SK-N-SH (cell line): ENCODE measurements around the gene E2F1. TPM values are rescaled to one million over a fixed set of nuclear protein-coding genes. Genes with fewer than 3 reads are reported as not detected.

ENCODE experiments used
- CTCF ChIA-PET: fragments of 300-600, 350-600 bp; formaldehyde crosslinking; extraction: SDS; loops from one replicate; lab custom pipeline; 2021; lab: Yijun Ruan, JAX
- POLR2A ChIA-PET: fragments of 350-600 bp; sonication (Branson Sonifier 250); formaldehyde crosslinking; extraction: SDS; loops from one replicate; lab custom pipeline; 2020; ENCODE audit warnings: antibody characterized with exemption, inconsistent platforms; lab: Yijun Ruan, JAX
- DNase-seq: peaks from one replicate; pipeline ENCODE4 v3.0.0; 2012
- H2AFZ ChIP-seq: fragments of 200-600 bp; sonication (generic); 2 replicates; pipeline ENCODE4 v1.8.1; 2016; ENCODE audit warnings: antibody characterized with exemption, mild to moderate bottlenecking, low read depth
- H3F3A ChIP-seq: fragments of 200-600 bp; sonication (generic); replicated peaks from 2 replicates; pipeline ENCODE3; 2016; ENCODE audit warnings: antibody characterized with exemption, mild to moderate bottlenecking; ENCODE audit not compliant: insufficient read depth
- H3K27ac ChIP-seq, 2 experiments: fragments of 200-500 bp in 1 of 2; fragments of 200-600 bp in 1 of 2; sonication (Bioruptor generic) in 1 of 2; sonication (generic), shearing (Covaris generic) in 1 of 2; 2 replicates each; pipeline versions ENCODE4 v1.5.1 to v1.6.1; 2014 to 2016; ENCODE audit warnings: low read depth in 2 of 2, inconsistent platforms in 1 of 2, low read length in 1 of 2, mild to moderate bottlenecking in 1 of 2, mixed read lengths in 1 of 2
- H3K27me3 ChIP-seq: fragments of 200-600 bp; sonication (generic), shearing (Covaris generic); 2 replicates; pipeline ENCODE4 v1.6.1; 2016; ENCODE audit warnings: mixed run types; ENCODE audit not compliant: insufficient read depth
- H3K36me3 ChIP-seq, 2 experiments: fragments of 200-500 bp in 1 of 2; fragments of 200-600 bp in 1 of 2; sonication (Bioruptor generic) in 1 of 2; sonication (generic) in 1 of 2; replicated peaks in 1 of 2; 2 replicates each; pipeline versions ENCODE3 to v1.5.1; 2014 to 2016; ENCODE audit warnings: low read length in 1 of 2, mild to moderate bottlenecking in 1 of 2; ENCODE audit not compliant: insufficient read depth in 2 of 2, control insufficient read depth in 1 of 2
- H3K4me1 ChIP-seq, 2 experiments: fragments of 200-500 bp in 1 of 2; fragments of 200-600 bp in 1 of 2; sonication (Bioruptor generic) in 1 of 2; sonication (generic), shearing (Covaris generic) in 1 of 2; 2 replicates each; pipeline versions ENCODE4 v1.5.1 to v1.6.1; 2014 to 2016; ENCODE audit warnings: low read depth in 1 of 2, low read length in 1 of 2, mixed run types in 1 of 2; ENCODE audit not compliant: insufficient read depth in 2 of 2, control insufficient read depth in 1 of 2
- H3K4me2 ChIP-seq: fragments of 200-600 bp; sonication (generic), shearing (Covaris generic); 2 replicates; pipeline ENCODE4 v1.6.1; 2017; ENCODE audit warnings: mixed run types
- H3K4me3 ChIP-seq, 2 experiments: fragments of 200-500 bp in 1 of 2; fragments of 200-600 bp in 1 of 2; sonication (Bioruptor generic) in 1 of 2; sonication (generic), shearing (Covaris generic) in 1 of 2; 2 replicates each; pipeline versions ENCODE4 v1.5.1 to v1.8.1; 2014 to 2016; ENCODE audit warnings: low read depth in 2 of 2, inconsistent platforms in 1 of 2, low read length in 1 of 2, mild to moderate bottlenecking in 1 of 2, mixed read lengths in 1 of 2, moderate library complexity in 1 of 2
- H3K79me2 ChIP-seq: fragments of 200-600 bp; sonication (generic); 2 replicates; pipeline ENCODE4 v1.8.1; 2017; ENCODE audit warnings: mild to moderate bottlenecking; ENCODE audit not compliant: insufficient read depth
- H3K9ac ChIP-seq: fragments of 200-600 bp; sonication (generic); 2 replicates; pipeline ENCODE4 v1.6.1; 2017; ENCODE audit warnings: mixed run types
- H3K9me2 ChIP-seq: fragments of 200-600 bp; sonication (generic); 2 replicates; pipeline ENCODE4 v1.6.1; 2017; ENCODE audit warnings: mixed run types
- H3K9me3 ChIP-seq: fragments of 200-600 bp; sonication (generic); 2 replicates; pipeline ENCODE4 v1.6.1; 2017; ENCODE audit warnings: mixed run types, mild to moderate bottlenecking, moderate library complexity
- H4K20me1 ChIP-seq: fragments of 200-600 bp; sonication (generic); 2 replicates; pipeline ENCODE4 v1.6.1; 2017; ENCODE audit warnings: mild to moderate bottlenecking, mixed run types; ENCODE audit not compliant: insufficient read depth
- CTCF ChIP-seq: fragments of 200-600 bp; sonication (generic); IDR thresholded peaks from 2 replicates; pipeline ENCODE4 v1.6.1; 2017; ENCODE audit warnings: antibody characterized with exemption, mild to moderate bottlenecking, moderate library complexity
- FOXM1 ChIP-seq: IDR thresholded peaks from 2 replicates; pipeline ENCODE4 v1.4.0; 2012; ENCODE audit warnings: low read depth, mild to moderate bottlenecking
- GABPA ChIP-seq: IDR thresholded peaks from 2 replicates; pipeline ENCODE4 v1.4.0; 2012; ENCODE audit warnings: low read depth, mild to moderate bottlenecking
- IRF3 ChIP-seq: fragments of 150-350 bp; IDR thresholded peaks from 2 replicates; pipeline ENCODE4 v1.6.1; 2016; ENCODE audit warnings: mild to moderate bottlenecking, low read depth, low read length
- MAX ChIP-seq: IDR thresholded peaks from 2 replicates; pipeline ENCODE4 v1.4.0; 2012; ENCODE audit warnings: low read depth
- MXI1 ChIP-seq: IDR thresholded peaks from 2 replicates; pipeline ENCODE4 v1.6.1; 2012; ENCODE audit warnings: mild to moderate bottlenecking, low read depth, low read length, improper control_type of control experiment
- NRF1 ChIP-seq: IDR thresholded peaks from 2 replicates; pipeline ENCODE4 v1.6.1; 2012; ENCODE audit warnings: low read depth, mild to moderate bottlenecking, low read length
- POLR2AphosphoS5 ChIP-seq: IDR thresholded peaks from 2 replicates; pipeline ENCODE4 v1.6.1; 2012; ENCODE audit warnings: low read depth, low read length
- RAD21 ChIP-seq: IDR thresholded peaks from 2 replicates; pipeline ENCODE4 v1.6.1; 2012; ENCODE audit warnings: mild to moderate bottlenecking, low read length
- RCOR1 ChIP-seq: fragments of 150-350 bp; IDR thresholded peaks from 2 replicates; pipeline ENCODE4 v1.6.1; 2017; ENCODE audit warnings: antibody characterized with exemption, low read length
- RFX5 ChIP-seq: IDR thresholded peaks from 2 replicates; pipeline ENCODE4 v1.6.1; 2012; ENCODE audit warnings: mild to moderate bottlenecking, improper control_type of control experiment, low read length
- RXRA ChIP-seq: IDR thresholded peaks from 2 replicates; pipeline ENCODE4 v1.4.0; 2012; ENCODE audit warnings: low read depth, mild to moderate bottlenecking, borderline replicate concordance
- SMC3 ChIP-seq: IDR thresholded peaks from 2 replicates; pipeline ENCODE4 v1.6.1; 2012; ENCODE audit warnings: low read depth, low read length, improper control_type of control experiment
- TAF1 ChIP-seq: IDR thresholded peaks from 2 replicates; pipeline ENCODE4 v1.6.1; 2012; ENCODE audit warnings: low read depth, mild to moderate bottlenecking, low read length, moderate library complexity, borderline replicate concordance
- TEAD4 ChIP-seq: IDR thresholded peaks from 2 replicates; pipeline ENCODE4 v1.4.0; 2012; ENCODE audit warnings: mild to moderate bottlenecking, borderline replicate concordance; ENCODE audit not compliant: insufficient read depth
- USF2 ChIP-seq: fragments of 150-350 bp; IDR thresholded peaks from 2 replicates; pipeline ENCODE4 v1.6.1; 2017; ENCODE audit warnings: antibody characterized with exemption, low read length, low read depth, borderline replicate concordance
- ZBTB33 ChIP-seq: IDR thresholded peaks from 2 replicates; pipeline ENCODE4 v1.4.0; 2012; ENCODE audit warnings: low read depth, borderline replicate concordance
- WGBS: methylation state at CpG from one replicate; pipeline ENCODE4 v1.1.6; 2017; ENCODE audit warnings: low lambda C conversion rate; 5-methylcytosine and 5-hydroxymethylcytosine counted together
- polyA plus RNA-seq, 3 experiments: library from polyadenylated mRNA; depleted of rRNA; stranded (reverse); fragments of >200 nt; gene quantifications; 2 replicates each; pipeline ENCODE4 v1.2.3, GENCODE V29; 2012

Gene E2F1
- polyA plus RNA-seq, 1 of the 3 experiments (the other 2 are of a cell fraction), result 15.0 TPM

- no peaks in the 10 kb centered on the region for H3K27me3 ChIP-seq
- POLR2A ChIA-PET, result no interaction called here
- H3K4me1 ChIP-seq, result peaks cover 0 to 10% of the 10 kb centered on the region in 2 experiments; a peak in 1 of 4 replicates
- no peak overlapping the region for H3K4me2 ChIP-seq
- H3K79me2 ChIP-seq, result no peaks in the 10 kb centered on the region
- no peak overlapping the region for H3K9ac ChIP-seq
- CTCF ChIA-PET, result interaction anchor here (1.0 to 1.3 kb wide), 2 partner anchors 9 to 201 kb away, joined by 3 read pairs; no protein-coding TSS in a partner anchor
- H3F3A ChIP-seq, result no peaks in the 10 kb centered on the region
- no peak for DNase-seq
- H3K4me3 ChIP-seq, result no peak overlapping the region
- H3K9me2 ChIP-seq, result no peaks in the 10 kb centered on the region
- H3K36me3 ChIP-seq, result peaks cover 0 to 7% of the 10 kb centered on the region in 2 experiments
- WGBS, result 94% methylated on average over 4 of the region's 4 CpGs
- no peak overlapping the region for H2AFZ ChIP-seq
- H3K27ac ChIP-seq, result no peak overlapping the region
- no peaks in the 10 kb centered on the region for H4K20me1 ChIP-seq
- TF ChIP-seq FOXM1 (no peak), SMC3 (no peak), GABPA (no peak), TAF1 (no peak), RFX5 (no peak), ZBTB33 (no peak), TEAD4 (no peak), USF2 (no peak), MAX (no peak), NRF1 (no peak), RAD21 (no peak), MXI1 (no peak), RXRA (no peak), POLR2AphosphoS5 (no peak), IRF3 (no peak), RCOR1 (no peak), CTCF (no peak)
- no peaks in the 10 kb centered on the region for H3K9me3 ChIP-seq
Measured at GRCh38 chr20:33658929-33659328, 27.3 kb downstream of the E2F1 start.
